Measurements from ENCODE around the gene OR2Y1. TPM values are rescaled to one million over a fixed set of nuclear protein-coding genes. Genes with fewer than 3 reads are reported as not detected.
"Not testable (repeated sequence)": the region's sequence is repeated elsewhere in the genome, so short reads cannot be mapped to it uniquely, and the experiment has no call there.

The OR2Y1 gene
- total and polyA plus RNA-seq, 10 donors, result not detected

DNA sequence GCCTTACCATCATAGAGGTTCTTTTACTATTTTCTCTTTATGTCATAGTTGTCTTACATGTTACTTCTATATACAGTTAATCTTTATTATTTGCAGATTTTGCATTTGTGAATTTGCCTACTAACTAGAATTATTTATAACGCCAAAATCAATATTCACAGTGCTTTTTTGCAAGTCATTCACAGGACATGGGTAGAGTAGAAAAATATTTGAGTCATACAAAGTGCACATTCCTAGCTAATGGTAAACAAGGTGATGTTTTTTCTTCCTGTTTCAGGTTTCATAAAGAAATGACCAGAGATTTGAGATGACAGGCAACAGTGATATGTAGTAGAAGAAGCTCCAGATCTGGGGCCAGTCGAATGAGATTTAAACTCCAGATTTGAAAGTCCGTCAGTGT lies 30.0 kb upstream of the OR2Y1 start:
- Histone ChIP-seq H3K4me1 (no peaks in the 10 kb centered on the region), H3K4me3 (no peak overlapping the region), H3K36me3 (no peaks in the 10 kb centered on the region), H3K27me3 (replicated peaks in 1 of 7) (peaks cover 0 to 12% (median 0%) of the 10 kb centered on the region in 7 donors), H3K9me3 (peaks cover 0 to 40% (median 22%) of the 10 kb centered on the region in 8 donors), H3K27ac (no peak overlapping the region)
- 81 to 91% (median 90%) methylated on average over 3 of the region's 3 CpGs for WGBS, 5 donors
- no peak for DNase-seq
- TF ChIP-seq POLR2AphosphoS5 (IDR thresholded peaks at IDR 0.05), result no peak
- TF ChIP-seq, protein P1, sequence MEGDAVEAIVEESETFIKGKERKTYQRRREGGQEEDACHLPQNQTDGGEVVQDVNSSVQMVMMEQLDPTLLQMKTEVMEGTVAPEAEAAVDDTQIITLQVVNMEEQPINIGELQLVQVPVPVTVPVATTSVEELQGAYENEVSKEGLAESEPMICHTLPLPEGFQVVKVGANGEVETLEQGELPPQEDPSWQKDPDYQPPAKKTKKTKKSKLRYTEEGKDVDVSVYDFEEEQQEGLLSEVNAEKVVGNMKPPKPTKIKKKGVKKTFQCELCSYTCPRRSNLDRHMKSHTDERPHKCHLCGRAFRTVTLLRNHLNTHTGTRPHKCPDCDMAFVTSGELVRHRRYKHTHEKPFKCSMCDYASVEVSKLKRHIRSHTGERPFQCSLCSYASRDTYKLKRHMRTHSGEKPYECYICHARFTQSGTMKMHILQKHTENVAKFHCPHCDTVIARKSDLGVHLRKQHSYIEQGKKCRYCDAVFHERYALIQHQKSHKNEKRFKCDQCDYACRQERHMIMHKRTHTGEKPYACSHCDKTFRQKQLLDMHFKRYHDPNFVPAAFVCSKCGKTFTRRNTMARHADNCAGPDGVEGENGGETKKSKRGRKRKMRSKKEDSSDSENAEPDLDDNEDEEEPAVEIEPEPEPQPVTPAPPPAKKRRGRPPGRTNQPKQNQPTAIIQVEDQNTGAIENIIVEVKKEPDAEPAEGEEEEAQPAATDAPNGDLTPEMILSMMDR (IDR thresholded peaks at IDR 0.05 in 8 of 11, conservative IDR thresholded peaks at IDR 0.05 in 3 of 11), result no peak
- TF ChIP-seq POLR2A (IDR thresholded peaks at IDR 0.05), result no peak
- intact Hi-C loops (cut with DNase I; ENCODE audit: low total_unique reads), result no loop called here

DNA sequence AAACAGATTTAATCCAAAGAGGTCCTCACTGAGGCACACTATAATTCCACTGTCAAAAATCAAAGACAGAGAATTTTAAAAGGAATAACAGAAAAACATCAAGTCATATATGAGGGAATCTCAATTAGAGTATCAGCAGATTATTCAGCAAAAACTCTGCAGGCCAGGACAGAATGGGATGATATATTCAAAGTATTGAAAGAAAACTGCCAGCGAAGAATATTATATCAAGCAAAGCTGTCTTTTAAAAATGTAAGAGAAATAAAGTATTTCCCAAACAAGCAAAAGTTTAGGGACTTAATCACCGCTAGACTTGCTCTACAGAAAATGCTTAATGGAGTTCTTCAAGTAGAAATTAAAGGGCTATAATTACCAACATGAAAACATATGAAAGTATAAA lies 15.7 kb upstream of the OR2Y1 start:
- Histone ChIP-seq H3K9me3 (peaks cover 0 to 40% (median 32%) of the 10 kb centered on the region in 8 donors), H3K4me1 (no peaks in the 10 kb centered on the region), H3K4me3 (no peak overlapping the region), H3K36me3 (no peaks in the 10 kb centered on the region), H3K27ac (no peak overlapping the region), H3K27me3 (replicated peaks in 1 of 7) (peaks cover 0 to 12% (median 0%) of the 10 kb centered on the region in 7 donors)
- no peak for DNase-seq
- 43 to 90% (median 61%) methylated on average over 2 of the region's 2 CpGs for WGBS, 5 donors
- TF ChIP-seq, protein P1 (IDR thresholded peaks at IDR 0.05 in 8 of 11, conservative IDR thresholded peaks at IDR 0.05 in 3 of 11), result no peak
- TF ChIP-seq POLR2AphosphoS5 (IDR thresholded peaks at IDR 0.05) (no peak), POLR2A (IDR thresholded peaks at IDR 0.05) (no peak)
- intact Hi-C loops (cut with DNase I; ENCODE audit: low total_unique reads), result no loop called here

DNA sequence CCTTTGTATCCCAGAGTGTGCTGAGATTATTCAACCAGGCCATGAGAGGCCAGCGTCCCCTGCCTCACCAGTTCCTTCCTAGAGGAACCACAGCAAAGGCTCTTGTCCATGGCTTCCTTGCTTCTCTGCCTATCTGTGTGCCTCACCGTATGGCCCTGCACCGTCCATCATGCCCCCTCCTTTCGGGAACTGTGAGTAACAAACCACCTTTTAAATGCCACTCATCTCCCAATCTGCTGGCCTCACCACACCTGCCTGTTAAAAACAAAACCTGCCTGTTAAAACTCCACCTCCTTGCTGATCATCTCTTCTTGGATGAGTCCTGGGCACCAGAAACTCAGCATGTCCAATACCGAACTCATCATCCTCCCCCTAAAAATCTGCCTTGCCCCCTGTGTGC lies 4.4 kb upstream of the OR2Y1 start:
- H3K4me3 ChIP-seq, result no peak overlapping the region
- no peaks in the 10 kb centered on the region for H3K36me3 ChIP-seq
- H3K9me3 ChIP-seq, result no peaks in the 10 kb centered on the region
- peaks cover 0 to 61% (median 0%) of the 10 kb centered on the region in 7 donors for H3K27me3 ChIP-seq (replicated peaks in 1 of 7)
- TF ChIP-seq, protein P1 (IDR thresholded peaks at IDR 0.05 in 8 of 11, conservative IDR thresholded peaks at IDR 0.05 in 3 of 11), result no peak
- no peak for TF ChIP-seq POLR2AphosphoS5 (IDR thresholded peaks at IDR 0.05)
- no peak for TF ChIP-seq POLR2A (IDR thresholded peaks at IDR 0.05)
- intact Hi-C loops (cut with DNase I; ENCODE audit: low total_unique reads), result no loop called here
- H3K27ac ChIP-seq, result no peak overlapping the region
- DNase-seq, result no peak
- H3K4me1 ChIP-seq, result no peaks in the 10 kb centered on the region
- 62 to 77% (median 64%) methylated on average over 5 of the region's 5 CpGs for whole genome bisulfite sequencing, 5 donors

DNA sequence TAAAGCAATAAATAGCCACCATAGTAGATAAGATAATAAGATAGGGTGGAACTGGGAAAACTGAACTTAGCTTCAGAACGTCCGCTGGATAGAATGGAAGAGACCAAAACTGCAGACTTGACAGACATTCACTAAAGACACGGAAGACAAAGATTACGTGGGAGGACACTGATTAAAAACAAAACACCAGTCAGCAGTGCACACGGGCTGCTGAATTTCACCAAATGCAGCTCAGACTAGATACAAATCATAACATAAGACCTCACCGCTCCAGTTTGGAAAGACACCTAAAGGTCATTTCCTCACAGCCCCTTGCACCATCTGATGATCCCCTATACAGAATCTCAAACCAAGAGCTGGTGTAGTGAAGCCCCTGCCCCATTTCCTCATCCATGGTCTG lies 2.9 kb upstream of the OR2Y1 start:
- Histone ChIP-seq H3K4me1 (no peaks in the 10 kb centered on the region), H3K36me3 (no peaks in the 10 kb centered on the region), H3K4me3 (no peak overlapping the region), H3K9me3 (no peaks in the 10 kb centered on the region), H3K27me3 (replicated peaks in 1 of 7) (peaks cover 0 to 73% (median 0%) of the 10 kb centered on the region in 7 donors), H3K27ac (no peak overlapping the region)
- 57 to 76% (median 70%) methylated on average over 6 of the region's 6 CpGs for WGBS, 5 donors
- no peak for DNase-seq
- intact Hi-C loops (cut with DNase I; ENCODE audit: low total_unique reads), result no loop called here
- TF ChIP-seq, protein P1 (IDR thresholded peaks at IDR 0.05 in 8 of 11, conservative IDR thresholded peaks at IDR 0.05 in 3 of 11), result no peak
- no peak for TF ChIP-seq POLR2AphosphoS5 (IDR thresholded peaks at IDR 0.05)
- TF ChIP-seq POLR2A (IDR thresholded peaks at IDR 0.05), result no peak

DNA sequence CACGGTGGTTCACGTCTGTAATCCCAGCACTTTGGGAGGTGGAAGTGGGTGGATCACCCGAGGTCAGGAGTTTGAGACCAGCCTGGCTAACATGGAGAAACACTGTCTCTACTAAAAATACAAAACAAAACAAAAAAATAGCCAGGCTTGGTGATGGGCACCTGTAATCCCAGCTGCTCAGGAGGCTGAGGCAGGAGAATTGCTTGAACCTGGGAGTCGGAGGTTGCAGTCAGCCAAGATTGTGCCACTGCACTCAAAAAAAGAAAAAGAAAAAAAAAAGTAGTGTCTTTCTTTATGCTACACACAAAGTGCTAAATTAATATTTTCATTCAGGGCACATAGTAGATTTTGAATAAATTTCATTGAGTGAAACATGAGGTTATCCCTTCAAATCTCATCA lies 1.1 kb upstream of the OR2Y1 start:
- H3K36me3 ChIP-seq; H3K4me3 ChIP-seq; intact Hi-C loops (cut with DNase I; ENCODE audit: low total_unique reads); H3K27ac ChIP-seq; H3K4me1 ChIP-seq; DNase-seq; H3K9me3 ChIP-seq: not testable (repeated sequence)
- 72 to 84% (median 80%) methylated on average over 4 of the region's 4 CpGs for WGBS, 5 donors
- peaks cover 0 to 74% (median 0%) of the 10 kb centered on the region in 7 donors for H3K27me3 ChIP-seq (replicated peaks in 1 of 7)

All from spleen (tissue), 11 donors.